ENCODE measurements around the gene GLOD4. TPM values are rescaled to one million over a fixed set of nuclear protein-coding genes. Genes with fewer than 3 reads are reported as not detected.
"Not testable (repeated sequence)": the region's sequence is repeated elsewhere in the genome, so short reads cannot be mapped to it uniquely, and the experiment has no call there.

GLOD4 gene
- total RNA-seq, 2 experiments from 2014 or later = 48.4 to 79.7 TPM

- BruUV-seq (replicated peaks); POLR2A ChIA-PET: not testable (repeated sequence)
Observed at GRCh38 chr17:805886-806285, 23.8 kb upstream of the GLOD4 start.

GRCh38 chr17:804541-805435 lies 22.7 kb upstream of the GLOD4 start:
- POLR2A ChIA-PET = no interaction called here
- DNase-seq (ENCODE audit: low spot score) = no peak
- intact Hi-C loops (cut with micrococcal nuclease; ENCODE audit: unreplicated experiment) = no loop called here

More at GRCh38 chr17:805886-806285, 23.8 kb upstream of the GLOD4 start:
- H3K9me2 ChIP-seq (ENCODE audit: insufficient read depth, low read length); H3K4me3 ChIP-seq (ENCODE audit: low read depth, low read length, poor library complexity, severe bottlenecking); DNase-seq (ENCODE audit: low spot score); H3K36me3 ChIP-seq (ENCODE audit: insufficient read depth, low read length); H4K20me1 ChIP-seq (ENCODE audit: insufficient read depth, low read length); H2AFZ ChIP-seq (ENCODE audit: low read length); H3K27ac ChIP-seq (ENCODE audit: low read depth, low read length, poor library complexity, severe bottlenecking); H3K4me1 ChIP-seq (ENCODE audit: insufficient read depth, low read length, poor library complexity, severe bottlenecking); intact Hi-C loops (cut with micrococcal nuclease; ENCODE audit: unreplicated experiment); H3K9me3 ChIP-seq (ENCODE audit: low read length); H3K4me2 ChIP-seq (ENCODE audit: low read length); H3K79me2 ChIP-seq (ENCODE audit: insufficient read depth, low read depth, low read length); CTCF ChIA-PET (ENCODE audit: unreplicated experiment): not testable (repeated sequence)

More at GRCh38 chr17:804541-805435, 22.7 kb upstream of the GLOD4 start:
- Histone ChIP-seq H4K20me1 (ENCODE audit: insufficient read depth, low read length) (no peaks in the 10 kb centered on the region), H2AFZ (ENCODE audit: low read length) (no peak overlapping the region), H3K4me1 (ENCODE audit: insufficient read depth, low read length, poor library complexity, severe bottlenecking) (no peaks in the 10 kb centered on the region), H3K79me2 (ENCODE audit: insufficient read depth, low read depth, low read length) (no peaks in the 10 kb centered on the region), H3K4me3 (ENCODE audit: low read depth, low read length, poor library complexity, severe bottlenecking) (no peak overlapping the region), H3K9me3 (ENCODE audit: low read length) (no peaks in the 10 kb centered on the region), H3K4me2 (ENCODE audit: low read length) (no peak overlapping the region), H3K27ac (ENCODE audit: low read depth, low read length, poor library complexity, severe bottlenecking) (no peak overlapping the region), H3K9me2 (ENCODE audit: insufficient read depth, low read length) (no peaks in the 10 kb centered on the region), H3K36me3 (ENCODE audit: insufficient read depth, low read length) (no peaks in the 10 kb centered on the region)
- CTCF ChIA-PET (ENCODE audit: unreplicated experiment) = no interaction called here
- no TSS peak for BruUV-seq (replicated peaks)
- TF ChIP-seq EZH2phosphoT487 (IDR thresholded peaks at IDR 0.05; ENCODE audit: borderline replicate concordance, low read depth, low read length) (no peak), CTCF (conservative IDR thresholded peaks at IDR 0.05; ENCODE audit: low read length) (no peak)
